Left renal cortex interstitium (tissue), 4 donors: ENCODE results near the gene EMILIN3. TPM values are rescaled to one million over a fixed set of nuclear protein-coding genes. Genes with fewer than 3 reads are reported as not detected.

Experiments used
- DNase-seq, 4 donors: peaks; one replicate each; pipeline ENCODE4 v3.0.0-alpha.2; 2013; ENCODE audit warnings: low read depth in 4 of 4, low spot score in 2 of 4, missing footprints in 1 of 4
- polyA plus RNA-seq, 4 donors: library from polyadenylated mRNA; unstranded; fragments of 120-200 nt; gene quantifications; one replicate each; pipeline ENCODE4 v1.2.1, GENCODE V29; 2013; ENCODE audit not compliant: insufficient read length in 4 of 4

Gene EMILIN3
- polyA plus RNA-seq, 4 donors, result 7.3 to 12.6 (median 9.7) TPM

GRCh38 chr20:41392871-41393704, 26.5 kb upstream of the EMILIN3 start:
- DNase-seq, result no peak

GRCh38 chr20:41392295-41392694, 25.7 kb upstream of the EMILIN3 start:
- DNase-seq, result no peak

DNA sequence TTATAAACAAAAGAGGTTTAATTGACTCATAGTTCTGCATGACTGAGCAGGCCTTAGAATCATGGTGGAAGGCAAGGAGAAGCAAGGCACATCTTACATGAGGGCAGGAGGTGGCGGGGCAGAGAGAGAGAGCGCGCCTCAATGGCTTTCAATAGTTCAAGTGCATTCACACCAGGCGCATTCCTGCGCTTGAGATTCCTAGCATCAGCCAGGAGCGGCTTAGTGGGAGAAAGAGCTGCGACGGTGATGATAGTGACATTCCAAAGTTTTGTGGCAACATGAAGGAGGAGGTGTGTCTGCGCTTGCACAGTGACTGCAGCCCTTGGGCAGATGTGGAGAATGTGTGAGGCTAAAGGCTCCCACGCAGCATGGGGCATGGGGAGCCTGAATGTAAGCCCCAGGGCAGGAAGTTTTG, 25.0 kb upstream of the EMILIN3 start:
- no peak for DNase-seq

DNA sequence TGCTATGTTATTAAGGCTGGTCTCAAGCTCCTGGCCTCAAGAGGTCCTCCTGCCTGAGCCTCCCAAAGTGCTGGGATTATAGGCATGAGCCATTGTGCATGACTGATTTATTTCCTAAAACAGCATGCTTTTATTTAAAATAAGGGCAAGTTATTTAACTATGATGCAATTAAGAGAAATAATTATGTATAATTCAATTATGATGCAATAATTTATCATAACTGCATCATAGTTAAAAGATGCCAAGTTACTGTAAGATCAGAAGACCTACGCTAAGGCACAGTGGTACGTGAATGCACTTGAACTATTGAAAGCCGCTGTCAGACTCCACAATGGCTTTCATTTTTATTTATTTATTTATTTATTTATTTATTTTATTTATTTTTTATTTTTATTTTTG, 24.3 kb upstream of the EMILIN3 start:
- no peak for DNase-seq

DNA sequence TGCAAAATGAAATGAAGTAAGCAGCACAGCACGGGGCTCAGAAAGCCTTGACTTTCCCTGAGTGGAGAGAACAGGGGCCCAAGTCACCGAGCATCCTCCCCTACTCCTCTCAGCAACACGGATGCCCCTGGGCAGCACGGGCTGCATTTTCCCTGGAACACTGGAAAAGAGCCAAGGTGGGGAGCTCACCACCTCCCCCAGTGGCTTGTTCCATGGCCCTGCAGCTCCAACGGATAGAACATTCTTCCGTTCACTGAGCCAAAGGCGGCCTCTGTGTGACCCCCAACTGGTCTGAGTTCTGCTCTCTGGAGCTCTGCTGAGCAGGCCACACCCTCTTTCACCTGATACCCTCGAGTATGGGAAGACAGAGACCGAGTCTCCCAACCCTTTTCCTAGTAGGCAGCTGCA, 20.8 kb upstream of the EMILIN3 start:
- no peak for DNase-seq

DNA sequence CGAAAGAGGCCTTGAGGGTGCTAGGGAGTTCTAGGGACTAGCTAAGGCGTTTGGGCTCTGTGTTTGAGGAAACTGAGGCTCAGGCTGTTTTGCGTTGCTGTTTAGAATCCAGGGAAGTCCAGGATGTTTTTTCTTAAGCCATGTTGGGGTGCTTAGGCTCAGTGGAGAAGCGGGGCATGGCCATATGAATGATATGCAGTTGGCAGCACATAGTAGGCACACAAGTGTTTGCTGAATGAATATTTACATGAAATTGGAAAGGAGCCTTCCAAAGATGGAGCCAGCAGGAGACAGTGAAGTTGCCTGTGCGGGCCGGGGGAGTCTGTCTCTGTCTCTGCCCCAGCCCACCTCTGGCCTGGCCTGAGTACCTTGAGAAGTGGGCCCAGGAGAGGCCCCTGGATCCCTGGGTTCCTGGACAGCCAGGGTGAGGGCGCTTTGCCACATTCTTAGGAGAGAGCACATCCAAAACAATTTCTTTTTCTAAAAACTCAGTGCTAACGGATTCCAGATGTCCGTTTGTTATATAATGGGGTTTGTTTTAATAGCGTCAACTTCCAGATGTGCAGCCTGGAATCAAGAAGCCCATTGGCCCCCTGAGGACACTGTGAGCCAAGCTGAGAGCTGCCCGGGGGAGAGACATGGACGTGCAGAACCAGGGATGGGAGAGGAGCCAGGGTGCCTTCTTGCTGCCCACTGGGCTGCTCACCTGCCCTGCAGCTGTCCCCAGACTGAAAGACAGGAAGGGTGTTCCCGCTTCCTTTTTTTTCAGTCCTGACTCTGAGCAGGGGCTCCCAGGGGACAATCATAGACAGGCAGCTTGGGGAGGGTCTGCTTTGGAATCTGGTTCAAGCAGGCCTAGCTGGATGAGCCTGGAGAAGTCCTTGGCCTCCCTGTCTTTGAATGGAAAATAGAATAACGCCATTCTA, 20.1 kb upstream of the EMILIN3 start:
- DNase-seq, result no peak

GRCh38 chr20:41382791-41383305, 16.2 kb upstream of the EMILIN3 start:
- DNase-seq, result no peak

DNA sequence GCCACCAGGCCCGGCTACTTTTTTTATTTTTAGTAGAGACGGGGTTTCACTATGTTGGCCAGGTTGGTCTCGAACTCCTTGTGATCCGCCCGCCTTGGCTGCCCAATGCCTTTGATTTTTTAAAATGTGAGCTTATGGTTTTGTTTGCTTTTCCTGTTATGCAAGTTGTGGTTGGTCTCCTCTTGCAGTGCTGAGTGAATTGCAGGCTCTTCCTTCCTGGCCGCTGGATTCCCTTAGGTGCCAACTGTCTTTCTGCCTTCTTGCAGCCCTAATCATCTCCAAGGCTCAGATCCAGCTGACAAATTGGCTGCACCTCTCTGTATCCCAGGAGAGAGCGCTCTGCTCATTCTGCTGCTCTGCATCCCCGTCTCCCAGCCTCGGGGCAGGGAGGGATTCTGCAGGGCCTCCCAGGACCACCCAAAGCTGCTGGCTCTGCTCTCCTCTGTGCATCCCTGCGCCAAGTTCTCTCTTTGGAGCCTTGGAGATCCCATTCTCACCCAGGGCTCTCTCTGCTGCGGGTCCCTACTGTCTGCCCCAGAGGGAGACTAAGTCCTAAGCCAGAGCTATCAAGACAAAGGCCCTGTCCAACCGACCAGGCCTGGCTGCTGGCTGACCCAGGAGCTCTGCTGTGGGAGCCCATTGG, 14.1 kb upstream of the EMILIN3 start:
- no peak for DNase-seq

GRCh38 chr20:41379551-41379950, 12.9 kb upstream of the EMILIN3 start:
- no peak for DNase-seq

GRCh38 chr20:41377275-41377674, 10.7 kb upstream of the EMILIN3 start:
- DNase-seq, result no peak

DNA sequence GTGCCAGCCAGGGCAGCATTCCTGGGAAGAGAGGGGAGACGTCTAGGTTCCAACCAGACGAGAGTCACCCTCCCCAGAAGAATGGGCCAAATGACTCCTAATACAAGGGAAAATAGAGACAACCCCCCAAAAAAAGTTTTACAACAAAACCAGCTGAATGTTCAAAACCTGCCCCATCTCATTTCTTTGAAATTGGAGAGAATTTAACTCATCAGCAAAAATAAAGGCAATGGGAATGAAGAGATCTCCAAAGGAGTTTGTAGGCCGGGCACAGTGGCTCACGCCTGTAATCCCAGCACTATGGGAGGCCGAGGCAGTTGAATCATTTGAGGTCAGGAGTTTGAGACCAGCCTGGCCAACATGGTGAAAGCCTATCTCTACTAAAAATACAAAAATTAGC, 9.7 kb upstream of the EMILIN3 start:
- DNase-seq, result no peak

DNA sequence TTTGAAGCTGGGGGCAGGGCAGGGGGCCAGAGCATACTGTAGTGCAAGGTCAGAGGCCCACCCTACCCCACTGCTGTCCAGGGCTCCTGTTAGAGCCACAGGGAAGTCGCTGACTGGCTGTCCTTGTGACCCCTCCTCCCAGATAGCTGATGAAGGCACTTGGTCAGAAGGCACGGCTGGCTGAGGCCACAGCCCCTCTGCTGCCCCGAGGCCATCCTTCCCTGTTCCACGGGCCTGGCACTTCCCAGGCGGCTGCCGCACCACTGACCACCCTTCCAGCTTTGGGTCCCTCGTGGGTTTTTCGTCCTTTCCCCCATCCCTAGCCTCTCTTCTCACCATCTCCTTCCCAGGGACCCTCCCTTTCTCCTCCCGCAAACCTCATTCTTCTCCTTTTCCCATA, 9.2 kb upstream of the EMILIN3 start:
- no peak for DNase-seq

GRCh38 chr20:41373931-41374920, 7.6 kb upstream of the EMILIN3 start:
- DNase-seq, result no peak

- DNase-seq, result no peak
Measured at GRCh38 chr20:41373251-41373783, 6.7 kb upstream of the EMILIN3 start.

DNA sequence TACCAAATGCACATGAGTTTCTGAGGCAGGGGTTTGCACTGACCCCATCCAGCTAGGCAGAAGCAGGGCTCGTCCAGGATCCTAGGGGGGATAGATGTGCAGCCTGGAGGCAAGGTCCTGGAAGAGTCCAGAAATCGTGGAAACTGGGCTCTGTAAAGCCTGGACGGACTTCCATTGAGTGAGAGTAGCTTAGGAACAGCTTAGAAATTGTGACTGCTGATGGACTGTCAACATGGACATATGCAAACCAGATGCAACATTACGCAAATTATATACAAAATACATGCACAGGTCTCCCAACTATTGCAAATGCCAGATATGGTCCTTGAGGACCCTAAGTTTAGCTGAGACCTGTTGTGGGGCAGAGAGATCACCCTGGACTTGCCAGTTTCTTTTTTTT, 4.8 kb upstream of the EMILIN3 start:
- no peak for DNase-seq

DNA sequence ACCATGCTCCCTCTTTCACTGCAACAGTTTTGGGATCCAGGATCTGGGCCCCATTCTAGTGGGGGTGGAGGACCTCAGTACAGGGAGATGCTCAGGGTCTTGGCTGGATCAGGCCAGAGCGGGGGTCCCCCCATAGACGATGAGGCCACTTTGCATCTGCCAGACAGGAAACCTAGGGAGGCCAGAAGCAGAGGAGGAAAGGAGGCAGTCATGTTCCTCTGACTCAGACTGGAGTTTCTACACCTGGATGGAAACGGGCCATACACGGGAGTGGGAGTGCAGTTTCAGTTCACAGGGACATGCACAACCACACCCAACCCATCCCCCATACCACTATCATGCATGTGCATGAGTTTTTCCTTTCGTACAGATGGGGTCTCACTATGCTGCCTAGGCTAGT, 3.6 kb upstream of the EMILIN3 start:
- no peak for DNase-seq

- no peak for DNase-seq
Measured at GRCh38 chr20:41369673-41370072, 3.1 kb upstream of the EMILIN3 start.

- no peak for DNase-seq
Measured at GRCh38 chr20:41367956-41368355, 1.3 kb upstream of the EMILIN3 start.

DNA sequence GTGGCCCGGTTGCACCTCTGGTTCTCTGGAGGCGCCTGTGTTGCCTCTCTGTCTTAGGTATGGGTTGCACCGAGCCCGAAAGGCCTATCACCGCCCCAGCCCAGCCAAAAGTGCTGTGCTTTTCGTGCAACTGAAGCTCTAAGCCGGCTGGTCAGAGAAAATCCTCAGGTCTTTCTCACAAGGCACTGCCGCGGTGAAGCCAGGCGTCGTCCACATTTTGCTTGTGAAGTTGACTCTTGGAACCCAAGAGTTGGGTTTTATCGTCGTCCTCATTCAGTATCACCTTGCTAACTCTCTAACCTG, 726 bp upstream of the EMILIN3 start:
- no peak for DNase-seq
